Kidney tubule cell (primary cell): ENCODE measurements around the gene EWSR1.

Experiments used
- DNase-seq: peaks from one replicate; pipeline ENCODE4 v3.0.0-alpha.2; 2018; ENCODE audit warnings: low spot score

The EWSR1 gene

DNA sequence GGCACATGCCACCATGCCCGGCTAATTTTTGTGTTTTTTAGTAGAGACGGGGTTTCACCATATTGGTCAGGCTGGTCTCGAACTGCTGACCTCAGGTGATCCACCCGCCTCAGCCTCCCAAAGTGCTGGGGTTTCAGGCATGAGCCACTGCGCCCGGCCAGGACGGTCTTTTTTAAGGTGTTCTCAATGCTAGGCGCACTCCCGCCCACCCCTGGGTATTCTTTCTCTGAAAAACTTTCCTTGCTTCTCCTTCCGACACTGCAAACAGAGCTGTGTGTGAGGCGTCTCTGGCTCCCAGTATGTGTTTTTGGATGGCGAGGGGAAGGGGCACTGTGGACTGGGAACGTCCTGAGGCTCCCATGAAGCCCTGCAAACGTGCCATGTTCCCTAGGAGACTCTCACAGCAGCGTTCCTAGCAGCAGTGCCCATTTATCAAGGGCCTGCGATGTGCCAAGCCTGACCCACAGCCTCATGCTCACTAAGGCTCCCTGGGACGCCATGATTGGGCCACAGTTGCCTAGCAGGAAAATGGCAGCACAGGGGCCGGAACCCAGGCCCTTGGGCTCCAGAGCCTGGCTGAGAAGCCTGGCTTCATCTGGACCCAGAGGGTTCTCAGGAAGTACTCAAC is 49.9 kb downstream of the EWSR1 start:
- DNase-seq: no peak

DNA sequence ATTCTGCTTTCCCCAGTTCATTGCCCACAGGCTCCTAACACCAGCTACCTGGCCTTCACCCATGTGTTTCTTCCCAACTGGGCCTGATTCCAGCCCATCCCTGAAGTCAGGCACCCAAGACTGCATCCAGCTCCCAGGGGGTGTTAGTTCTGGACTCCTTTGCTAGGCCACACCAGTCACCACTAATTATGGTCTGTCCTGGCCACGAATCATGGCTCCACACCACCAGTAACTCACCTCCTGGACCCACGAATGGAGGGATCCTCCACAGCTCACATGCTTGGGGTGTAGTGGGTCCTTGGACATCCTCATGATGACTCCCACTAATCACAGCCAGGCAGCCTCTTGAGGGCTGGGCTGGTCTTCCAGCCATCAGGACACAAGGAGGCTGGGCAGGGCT is 51.0 kb downstream of the EWSR1 start:
- no peak for DNase-seq

DNA sequence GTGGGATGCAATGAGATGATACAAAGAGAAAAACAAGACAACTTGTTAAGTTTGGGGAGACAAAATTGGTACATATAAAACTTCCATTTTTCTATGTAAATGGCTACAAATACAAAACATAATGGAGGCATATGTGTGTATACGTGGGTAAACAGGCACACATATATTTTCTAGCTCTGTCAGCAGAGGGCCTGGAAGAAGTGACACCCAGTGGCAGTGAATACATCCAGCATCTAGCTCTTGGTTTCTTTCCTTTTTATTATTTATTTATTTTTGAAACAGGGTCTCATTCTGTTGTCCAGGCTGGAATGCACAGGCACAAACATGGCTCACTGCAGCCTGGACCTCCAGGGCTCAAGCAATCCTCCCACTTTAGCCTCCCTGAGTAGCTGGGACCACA is 52.5 kb downstream of the EWSR1 start:
- no peak for DNase-seq

DNA sequence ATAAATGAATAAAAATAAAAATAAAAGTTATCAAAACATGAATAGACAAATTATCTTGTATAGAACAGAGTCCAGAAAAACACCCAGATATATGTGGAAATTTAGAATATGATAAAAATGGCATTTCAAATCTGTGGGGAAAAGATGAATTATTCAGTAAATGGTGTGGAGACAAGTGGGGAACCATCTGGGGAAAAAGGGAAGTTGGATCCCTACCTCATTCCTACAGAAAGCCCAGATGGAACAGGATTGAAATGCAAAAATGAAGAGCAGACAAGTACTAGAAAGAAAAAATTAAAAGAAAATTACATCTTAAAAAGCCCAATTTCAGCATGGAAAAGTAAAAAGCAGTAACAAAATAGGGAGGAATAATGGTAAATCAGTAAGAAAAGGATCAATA is 55.6 kb downstream of the EWSR1 start:
- DNase-seq: no peak

DNA sequence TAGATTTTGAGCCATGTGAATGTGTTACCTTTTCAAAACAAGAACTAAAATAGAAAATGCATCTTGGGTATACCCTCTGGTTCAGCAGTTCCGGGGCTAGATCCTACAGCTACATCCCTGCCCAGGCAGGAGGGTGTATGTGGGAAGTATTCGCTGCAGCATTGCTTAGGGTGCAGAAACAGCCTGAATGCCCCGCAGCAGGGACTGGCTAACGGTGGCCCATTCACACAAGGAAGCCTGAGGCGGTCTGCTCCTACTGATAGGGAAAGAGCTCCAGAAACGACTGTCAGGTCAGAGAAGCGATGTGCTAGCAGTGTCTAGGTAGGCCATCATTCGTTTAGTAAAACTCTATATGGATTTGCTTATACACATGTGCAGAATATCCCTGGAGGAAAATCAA is 57.3 kb downstream of the EWSR1 start:
- DNase-seq: no peak

DNA sequence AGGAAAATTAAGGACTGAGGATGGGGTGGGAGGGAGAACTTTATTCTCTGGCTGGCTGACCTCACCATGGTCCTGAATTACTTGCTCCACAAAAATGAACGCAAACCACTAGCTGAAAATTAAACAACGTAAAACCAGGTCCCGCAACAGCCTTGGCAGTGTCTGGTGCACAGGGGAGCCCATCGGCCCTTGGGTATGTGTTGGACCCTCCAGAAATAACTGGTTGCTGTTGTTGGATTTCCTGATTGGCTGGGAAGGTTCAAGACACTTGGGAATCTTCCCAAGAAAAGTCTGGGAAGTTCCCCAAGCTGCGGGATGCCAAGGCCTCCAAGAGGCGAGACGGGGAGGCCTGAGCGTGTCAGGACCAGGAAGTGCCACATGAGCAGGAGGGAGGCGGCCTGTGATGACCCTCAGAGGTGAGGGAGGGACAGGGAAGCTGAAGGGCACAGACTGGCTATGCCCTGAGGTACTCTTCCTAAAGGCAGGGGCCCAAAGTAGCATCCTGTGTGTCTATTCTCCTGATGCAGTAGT is 57.8 kb downstream of the EWSR1 start:
- DNase-seq: no peak

DNA sequence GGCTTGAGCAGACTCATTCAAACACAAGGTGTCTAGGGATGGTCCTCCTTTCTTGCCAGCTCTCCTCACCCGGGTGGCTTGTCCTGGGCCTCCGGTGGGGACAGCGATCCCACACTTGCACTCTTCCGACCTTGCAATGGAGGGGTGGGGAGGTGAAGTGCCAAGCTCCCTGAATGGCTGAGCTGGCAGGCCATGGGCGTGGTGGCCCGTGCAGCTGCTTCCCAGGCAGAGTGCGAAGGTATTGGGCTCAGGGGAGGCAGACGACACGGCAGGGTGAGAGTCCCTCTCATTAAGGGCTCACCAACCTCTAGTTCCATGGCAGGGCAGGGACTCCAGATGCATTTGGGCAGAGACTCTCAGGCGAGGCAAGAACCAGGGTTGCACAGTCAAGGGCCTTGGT is 58.4 kb downstream of the EWSR1 start:
- DNase-seq: no peak

DNA sequence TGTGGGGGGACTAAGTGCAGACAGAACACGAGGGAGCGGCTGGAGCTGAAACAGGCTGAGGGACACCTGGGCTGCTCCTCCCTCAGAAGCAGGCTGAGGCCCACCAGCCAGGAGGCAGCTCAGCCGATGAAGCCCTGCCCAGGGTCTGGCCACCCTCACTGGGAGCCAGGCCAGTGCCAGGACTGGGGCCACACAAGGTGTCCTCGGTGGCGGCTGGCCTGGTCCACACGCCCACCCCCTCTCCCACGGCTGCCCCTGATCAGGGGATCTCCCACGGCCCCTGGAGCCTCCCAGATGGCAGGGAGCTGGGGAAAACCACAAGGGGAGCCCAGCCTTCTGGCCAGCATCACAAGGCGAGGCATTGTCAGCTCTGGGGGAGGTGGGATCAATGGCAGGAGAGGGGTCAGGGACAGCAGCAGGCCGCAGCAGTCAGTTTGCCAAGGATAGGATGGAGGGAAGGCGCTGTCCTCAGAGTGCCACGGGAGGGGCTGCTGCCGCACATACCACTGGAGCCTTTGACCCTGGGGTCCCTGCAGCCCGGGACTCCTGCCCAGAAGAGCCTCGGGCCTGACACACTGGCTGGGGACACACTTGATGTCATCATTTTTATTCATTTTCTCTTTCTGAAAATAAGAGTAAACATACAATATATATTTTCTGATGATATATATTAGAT is 59.2 kb downstream of the EWSR1 start:
- DNase-seq: no peak

DNA sequence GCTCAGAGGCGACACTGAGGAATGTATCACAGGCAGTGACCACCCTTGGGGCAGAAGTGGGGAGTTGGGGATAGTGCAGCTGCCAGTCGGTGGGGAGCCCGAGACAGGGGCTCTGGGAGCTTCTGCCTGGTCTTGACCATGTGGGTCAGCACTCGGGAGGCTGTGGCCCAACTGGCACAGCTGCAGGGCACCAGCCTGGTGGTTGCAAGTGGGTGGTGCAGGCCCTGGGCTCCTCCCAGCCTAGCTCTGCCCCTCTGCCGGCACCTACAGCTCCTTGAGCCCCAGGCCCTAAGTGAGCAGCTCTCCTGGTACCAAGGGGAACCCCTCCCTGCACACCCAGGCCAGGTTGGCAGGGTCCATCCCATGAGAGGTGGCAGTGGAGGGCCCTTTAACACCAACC is 60.0 kb downstream of the EWSR1 start:
- DNase-seq: no peak

DNA sequence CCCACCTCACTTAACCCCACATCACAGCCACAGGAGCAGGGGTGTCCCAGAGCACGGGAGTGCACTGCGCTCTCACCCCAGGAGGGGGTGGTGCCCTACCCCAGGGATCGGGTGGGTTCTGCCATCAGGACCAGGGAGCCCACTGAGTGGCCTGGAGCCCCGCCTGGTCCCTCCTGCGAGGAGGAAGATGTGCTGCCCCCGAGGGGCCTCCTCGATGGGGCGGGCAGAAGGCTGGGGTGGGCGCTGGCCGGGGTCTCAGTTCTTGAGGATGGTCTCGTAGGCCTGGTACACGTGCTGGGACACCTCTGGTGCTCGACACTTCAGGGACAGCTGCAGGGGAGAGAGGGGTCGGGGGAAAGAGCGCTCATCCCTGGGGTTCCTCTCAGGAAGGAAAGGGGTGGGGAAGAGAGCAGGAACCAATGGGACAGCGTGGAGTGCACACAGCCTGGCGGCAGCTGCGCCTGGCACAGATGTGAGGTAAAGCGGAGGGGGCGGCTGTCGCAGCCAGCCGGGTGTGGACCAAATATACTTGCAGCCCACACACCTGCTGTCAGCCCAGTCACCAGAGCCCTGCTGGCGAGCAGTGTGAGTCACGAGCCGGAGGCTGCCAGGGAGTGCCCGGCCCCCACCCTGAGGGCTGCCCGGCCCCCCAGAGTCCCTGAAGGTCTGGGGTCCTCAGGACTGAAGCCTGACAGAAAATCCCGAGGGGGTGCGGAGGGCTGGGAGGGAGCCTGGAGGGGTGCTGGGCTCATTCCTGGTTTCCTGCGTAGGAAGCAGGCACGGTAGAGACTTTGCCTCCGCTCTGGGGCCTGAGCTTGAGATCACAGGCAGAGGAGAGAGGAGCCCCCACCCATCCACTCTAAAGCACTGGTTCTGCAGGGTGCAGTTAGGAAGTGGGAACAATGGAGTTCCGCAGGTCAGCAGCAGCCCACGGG is 60.8 kb downstream of the EWSR1 start:
- no peak for DNase-seq

DNA sequence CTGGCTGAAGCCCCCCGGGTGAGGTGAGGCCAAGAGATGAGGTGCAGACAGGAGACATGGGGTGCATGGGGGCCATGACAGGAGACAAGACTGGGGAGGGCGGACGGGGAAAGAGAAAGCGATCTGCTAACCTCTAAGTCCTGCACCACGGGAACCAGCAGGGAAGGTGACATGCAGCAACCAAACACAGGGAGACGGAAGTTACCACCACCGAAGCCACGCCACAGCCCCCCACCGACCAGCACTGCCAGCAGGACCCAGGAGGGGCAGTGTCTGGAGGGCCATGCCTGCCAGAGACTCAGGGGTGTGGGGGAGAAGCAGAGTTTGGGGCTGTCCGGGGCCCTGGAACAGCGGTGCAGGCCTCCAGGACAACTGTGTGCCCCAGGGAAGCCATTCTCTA is 61.5 kb downstream of the EWSR1 start:
- DNase-seq: no peak

DNA sequence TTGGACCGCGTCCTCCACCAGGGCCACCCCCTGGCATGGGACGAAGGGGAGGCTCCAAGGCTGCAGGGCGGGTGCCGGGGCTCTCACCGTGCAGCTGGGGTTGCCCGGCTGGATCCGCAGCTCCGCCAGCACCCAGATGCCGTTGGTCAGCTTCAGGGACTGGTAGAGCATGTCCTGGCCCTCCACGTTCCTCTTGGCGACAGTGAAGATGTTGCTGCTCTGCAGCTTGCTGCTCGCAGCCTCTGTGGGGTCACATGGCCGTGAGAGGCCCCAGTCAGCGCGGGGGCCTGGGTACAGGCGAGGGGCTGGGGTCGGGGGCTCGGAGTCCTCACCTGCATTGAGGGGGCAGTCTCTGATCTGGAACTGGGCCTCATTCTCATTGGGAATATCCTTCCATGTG is 62.2 kb downstream of the EWSR1 start:
- no peak for DNase-seq

DNA sequence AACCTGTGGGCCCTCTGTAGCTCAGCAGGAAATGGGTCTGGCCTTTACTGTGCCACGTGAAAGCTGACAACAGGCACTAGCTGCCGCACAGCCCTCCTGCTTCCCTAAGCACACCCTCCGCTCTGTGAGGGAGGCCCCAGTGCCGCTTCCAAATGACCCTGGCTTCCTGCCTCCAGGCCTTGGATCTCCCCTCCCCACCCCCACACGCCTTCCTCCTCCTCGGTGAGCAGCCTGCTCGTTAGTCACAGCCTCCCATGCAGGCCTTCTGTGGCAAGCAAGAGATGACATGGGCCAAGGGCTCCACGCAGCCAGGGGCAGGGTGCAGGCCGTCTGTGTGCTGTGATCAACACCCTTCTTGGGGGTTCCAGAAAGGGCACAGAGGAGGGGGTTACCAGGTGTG is 62.7 kb downstream of the EWSR1 start:
- DNase-seq: no peak

DNA sequence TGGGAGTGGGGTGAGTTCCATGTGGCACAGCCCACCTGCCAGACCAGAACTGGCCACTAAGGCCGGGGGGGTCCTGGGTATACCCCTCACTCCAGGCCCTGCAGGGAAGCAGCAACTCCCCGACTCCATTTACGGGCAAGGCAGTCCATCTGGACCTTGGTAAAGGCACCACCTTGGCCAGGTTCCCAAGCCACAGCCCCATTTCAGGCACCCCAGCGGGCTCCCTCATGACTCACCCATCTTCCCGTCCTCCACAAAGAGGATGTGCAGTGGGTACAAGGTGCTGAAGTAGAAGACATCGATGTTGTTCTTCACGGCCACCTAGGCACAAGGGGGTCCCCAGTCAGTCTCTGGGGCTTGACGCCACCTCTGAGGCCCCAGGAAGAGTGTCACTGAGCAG is 63.1 kb downstream of the EWSR1 start:
- no peak for DNase-seq

DNA sequence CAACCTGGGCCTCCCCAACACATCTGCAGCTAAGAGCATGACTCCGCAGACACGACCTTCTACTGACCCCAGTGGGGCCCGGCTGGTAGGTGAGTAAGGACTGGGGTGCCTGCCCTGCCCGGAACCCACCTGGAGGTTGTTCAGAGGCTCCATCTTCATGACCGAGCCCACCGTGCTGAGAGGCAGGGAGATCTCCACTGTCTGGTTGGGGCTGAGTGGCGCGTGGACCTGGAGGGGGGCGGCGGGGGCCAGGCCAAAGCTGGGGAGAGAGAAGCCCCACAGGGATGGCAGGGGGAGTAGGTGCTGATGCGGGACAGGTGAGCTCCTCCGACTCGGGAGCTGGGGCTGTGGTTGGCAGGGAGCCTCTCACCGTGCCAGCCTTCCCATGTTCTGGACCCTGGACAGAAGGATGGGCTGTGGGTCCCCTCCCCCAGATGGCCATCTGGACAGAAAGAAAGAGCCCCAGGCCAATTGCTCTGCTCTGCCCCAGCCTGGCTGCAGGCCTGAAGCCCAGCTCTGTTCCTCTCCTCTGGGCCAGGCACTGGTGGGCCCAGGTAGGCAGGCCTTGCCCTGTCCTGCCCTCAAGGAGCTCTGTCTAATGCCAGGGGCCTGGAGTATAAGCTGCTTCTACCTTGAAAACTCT is 63.7 kb downstream of the EWSR1 start:
- DNase-seq: no peak

DNA sequence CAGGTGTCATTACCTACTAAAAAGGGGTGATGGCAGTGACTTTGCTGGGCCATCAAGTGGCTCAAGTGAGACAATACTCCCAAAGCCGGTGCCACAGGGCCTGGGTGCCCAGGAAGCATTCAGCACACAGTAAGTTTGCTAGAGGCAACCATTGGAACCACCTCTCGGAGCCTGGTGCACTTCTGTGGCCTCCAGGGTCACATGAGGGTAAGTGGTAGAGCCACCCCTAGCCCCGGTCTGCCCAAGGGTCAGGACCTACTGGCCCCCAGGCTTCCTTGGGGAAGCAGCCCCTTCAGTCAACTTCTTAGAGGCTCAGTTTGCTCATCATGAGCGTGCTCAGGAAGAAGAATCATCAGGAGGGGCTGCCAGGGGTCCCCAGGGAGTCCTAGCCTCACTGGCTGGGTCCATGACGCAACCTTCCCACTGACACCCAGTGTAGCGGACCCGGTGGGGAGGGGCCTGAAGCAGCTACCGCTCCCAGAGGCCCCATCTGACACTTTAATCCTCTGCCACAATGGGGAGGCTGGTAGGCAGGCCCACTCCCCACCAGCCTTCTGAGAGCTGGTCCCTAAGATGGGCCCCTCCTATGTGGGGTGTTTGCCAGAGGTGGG is 64.9 kb downstream of the EWSR1 start:
- DNase-seq: no peak

DNA sequence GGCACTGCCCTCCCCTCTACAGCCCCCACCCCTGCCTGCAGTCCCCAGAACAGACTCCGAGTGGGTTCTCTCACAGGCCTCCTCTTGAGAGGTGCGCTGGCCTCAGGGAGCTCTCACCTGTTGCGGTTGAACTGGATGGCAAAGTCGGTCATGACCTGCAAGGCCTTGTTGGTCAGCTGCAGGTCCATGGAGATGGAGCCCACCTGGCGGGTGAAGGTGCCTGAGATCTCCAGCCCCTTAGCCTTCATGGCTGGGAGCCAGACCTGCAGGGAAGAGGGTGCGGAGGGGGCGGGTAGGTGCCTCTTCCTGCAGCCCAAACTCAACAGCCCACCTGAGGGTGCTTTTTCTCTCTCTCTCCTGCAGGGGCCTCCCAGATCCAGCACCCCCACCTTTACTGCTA is 66.1 kb downstream of the EWSR1 start:
- no peak for DNase-seq

DNA sequence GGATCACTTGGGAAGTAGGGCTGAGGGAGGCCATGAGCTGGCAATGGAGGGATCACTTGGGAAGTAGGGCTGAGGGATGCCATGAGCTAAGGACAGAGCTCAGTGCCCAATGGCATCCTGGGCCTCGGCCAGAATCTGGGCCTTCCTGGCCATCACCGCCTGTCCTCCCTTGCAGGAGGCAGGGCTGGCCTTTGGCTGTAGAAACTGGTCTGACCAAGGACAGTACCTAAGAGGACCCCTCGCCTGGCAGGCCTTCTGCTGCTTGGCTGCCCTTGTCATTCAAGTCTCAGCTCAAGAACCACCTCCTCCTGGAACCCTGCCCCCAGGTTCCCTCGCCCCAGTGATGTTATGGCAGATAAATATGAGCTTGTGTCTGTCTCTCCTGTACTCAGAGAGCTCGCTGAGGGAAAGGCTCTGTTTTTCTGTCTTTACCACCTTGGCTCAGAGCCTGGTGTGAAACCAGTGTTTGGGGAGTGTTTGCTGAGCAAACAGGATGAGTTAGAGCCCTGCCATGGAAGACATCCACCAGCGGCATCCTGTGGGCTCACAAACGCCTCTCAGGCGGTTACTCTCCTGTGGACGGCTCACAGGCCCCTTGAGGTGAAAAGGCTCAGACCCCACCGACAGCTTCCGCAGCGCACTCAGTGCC is 66.8 kb downstream of the EWSR1 start:
- no peak for DNase-seq

DNA sequence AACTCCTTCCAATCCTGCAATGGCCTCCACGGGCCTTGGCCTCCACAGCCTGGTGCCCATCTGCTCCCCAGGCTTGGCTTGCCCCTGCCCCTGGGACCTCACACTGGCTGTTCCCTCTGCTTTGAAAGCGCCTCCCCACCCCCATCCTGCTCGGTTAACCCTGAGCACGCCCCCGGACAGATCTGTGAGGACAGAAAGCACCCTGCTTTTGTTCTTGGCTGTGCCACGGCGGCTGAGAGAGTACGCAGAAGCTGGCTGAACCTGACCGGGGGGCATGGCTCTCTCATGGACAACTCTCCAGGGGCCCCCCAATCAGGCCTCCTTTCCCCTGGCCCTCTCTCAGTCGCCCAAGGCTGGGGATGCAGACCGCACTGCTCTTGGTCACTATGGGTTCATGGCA is 67.6 kb downstream of the EWSR1 start:
- DNase-seq: no peak

DNA sequence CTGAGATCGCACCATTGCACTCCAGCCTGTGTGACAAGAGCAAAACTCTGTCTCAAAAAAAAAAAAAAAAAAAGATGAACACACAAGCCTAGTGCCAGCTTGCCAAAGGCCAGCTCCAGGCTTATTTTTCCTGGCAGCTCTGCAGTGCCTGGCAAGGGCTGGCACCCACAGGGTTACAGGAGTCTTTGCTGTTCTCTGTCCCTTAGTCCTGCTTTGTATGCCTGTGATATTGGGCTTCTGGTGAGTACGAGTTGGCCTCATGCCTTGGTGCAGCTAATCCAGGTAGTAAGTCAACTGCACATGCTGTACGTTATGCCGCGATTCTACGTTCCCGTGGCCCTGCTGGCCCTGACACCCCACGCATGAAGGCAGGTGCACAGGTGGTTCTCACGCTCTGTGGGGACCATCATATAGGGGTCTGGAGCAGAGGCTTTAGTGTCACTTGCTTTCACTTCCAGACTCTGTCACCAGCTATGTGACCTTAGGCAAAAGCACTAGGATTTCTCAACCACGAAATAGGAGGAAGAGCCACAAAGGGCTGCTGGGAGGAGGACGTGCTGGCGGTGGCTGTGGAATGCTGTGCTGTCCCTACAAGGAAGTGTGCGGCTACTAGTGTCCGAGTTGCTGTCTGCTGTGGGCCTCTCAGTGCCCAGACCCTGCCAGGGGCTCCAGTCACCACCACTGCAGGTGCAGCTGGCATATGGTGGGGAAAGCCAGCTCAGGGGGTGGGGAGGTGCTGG is 68.9 kb downstream of the EWSR1 start:
- no peak for DNase-seq
